Measurements from ENCODE around the gene TET2.
A peak's percentile ranks its signal among the peaks of the same experiment; 100 is the strongest.

TET2 gene

GRCh38 chr4:105145156-105145902 is 1.3 kb upstream of the TET2 start:
- no peak for DNase-seq

- no peak for DNase-seq
Observed at GRCh38 chr4:105145903-105146275, 787 bp upstream of the TET2 start.

GRCh38 chr4:105147016-105147552 is 408 bp downstream of the TET2 start:
- no peak for DNase-seq

GRCh38 chr4:105147553-105148161 is 981 bp downstream of the TET2 start:
- peak; percentile 74 for DNase-seq

- no peak for DNase-seq
Observed at GRCh38 chr4:105148356-105148755, 1.7 kb downstream of the TET2 start.

- no peak for DNase-seq
Observed at GRCh38 chr4:105148776-105149175, 2.1 kb downstream of the TET2 start.

GRCh38 chr4:105149771-105150170 is 3.1 kb downstream of the TET2 start:
- DNase-seq: no peak

- peak; percentile 41 for DNase-seq
Observed at GRCh38 chr4:105150503-105150902, 3.8 kb downstream of the TET2 start.

GRCh38 chr4:105153749-105154148 is 7.1 kb downstream of the TET2 start:
- no peak for DNase-seq

GRCh38 chr4:105154576-105154975 is 7.9 kb downstream of the TET2 start:
- DNase-seq: no peak

- no peak for DNase-seq
Observed at GRCh38 chr4:105155426-105155825, 8.8 kb downstream of the TET2 start.

- DNase-seq: peak; percentile 19
Observed at GRCh38 chr4:105158837-105159236, 12.2 kb downstream of the TET2 start.

GRCh38 chr4:105162123-105162796 is 15.6 kb downstream of the TET2 start:
- no peak for DNase-seq

- DNase-seq: no peak
Observed at GRCh38 chr4:105164548-105164947, 17.9 kb downstream of the TET2 start.

GRCh38 chr4:105166066-105166465 is 19.4 kb downstream of the TET2 start:
- DNase-seq: no peak

- DNase-seq: no peak
Observed at GRCh38 chr4:105170711-105171110, 24.0 kb downstream of the TET2 start.

- DNase-seq: no peak
Observed at GRCh38 chr4:105171912-105172311, 25.2 kb downstream of the TET2 start.

- no peak for DNase-seq
Observed at GRCh38 chr4:105174098-105174497, 27.4 kb downstream of the TET2 start.

GRCh38 chr4:105179539-105180401 is 33.1 kb downstream of the TET2 start:
- DNase-seq: no peak

- DNase-seq: no peak
Observed at GRCh38 chr4:105181259-105181658, 34.6 kb downstream of the TET2 start.

GRCh38 chr4:105182211-105182610 is 35.5 kb downstream of the TET2 start:
- no peak for DNase-seq

GRCh38 chr4:105184316-105184980 is 37.8 kb downstream of the TET2 start:
- no peak for DNase-seq
